GM18951 (cell line): ENCODE results near the gene GPC6.

Source experiments
- POLR2A ChIP-seq: IDR thresholded peaks from 4 replicates; pipeline ENCODE4 v1.6.1; 2011; ENCODE audit warnings: mild to moderate bottlenecking; ENCODE audit not compliant: insufficient read length, insufficient read depth; ENCODE audit errors: extremely low read depth
- in situ Hi-C: fragments of 300-500 bp; cut with MboI; formaldehyde crosslinking; loops from one replicate; pipeline ENCODE4 v1.12.0; 2022; ENCODE audit warnings: low sequenced_read_pairs, mixed read lengths, inconsistent platforms; ENCODE audit not compliant: unreplicated experiment

GPC6 gene

GRCh38 chr13:94317063-94317491 is 1090.5 kb downstream of the GPC6 start:
- in situ Hi-C loops: no loop called here
- TF ChIP-seq POLR2A: no peak

DNA sequence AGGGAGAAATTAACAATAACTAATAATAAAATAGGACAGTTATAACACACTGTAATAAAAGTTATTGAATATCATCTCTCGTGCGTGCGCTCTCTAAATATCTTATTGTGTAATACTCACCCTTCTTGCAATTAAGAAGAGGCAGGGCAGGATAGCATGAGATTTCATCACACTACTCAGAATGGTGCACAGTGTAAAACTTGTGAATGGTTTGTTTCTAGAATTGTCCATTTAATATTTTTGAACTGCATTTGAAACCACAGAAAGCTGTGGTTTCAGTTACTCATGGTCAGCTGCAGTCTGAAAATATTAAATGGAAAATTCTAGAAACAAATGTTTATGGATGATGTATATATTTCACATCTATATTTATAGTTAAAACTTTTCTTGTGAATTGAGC is 1091.8 kb downstream of the GPC6 start:
- TF ChIP-seq POLR2A: no peak
- in situ Hi-C loops: no loop called here

GRCh38 chr13:94319501-94319900 is 1092.9 kb downstream of the GPC6 start:
- TF ChIP-seq POLR2A: no peak
- in situ Hi-C loops: no loop called here

DNA sequence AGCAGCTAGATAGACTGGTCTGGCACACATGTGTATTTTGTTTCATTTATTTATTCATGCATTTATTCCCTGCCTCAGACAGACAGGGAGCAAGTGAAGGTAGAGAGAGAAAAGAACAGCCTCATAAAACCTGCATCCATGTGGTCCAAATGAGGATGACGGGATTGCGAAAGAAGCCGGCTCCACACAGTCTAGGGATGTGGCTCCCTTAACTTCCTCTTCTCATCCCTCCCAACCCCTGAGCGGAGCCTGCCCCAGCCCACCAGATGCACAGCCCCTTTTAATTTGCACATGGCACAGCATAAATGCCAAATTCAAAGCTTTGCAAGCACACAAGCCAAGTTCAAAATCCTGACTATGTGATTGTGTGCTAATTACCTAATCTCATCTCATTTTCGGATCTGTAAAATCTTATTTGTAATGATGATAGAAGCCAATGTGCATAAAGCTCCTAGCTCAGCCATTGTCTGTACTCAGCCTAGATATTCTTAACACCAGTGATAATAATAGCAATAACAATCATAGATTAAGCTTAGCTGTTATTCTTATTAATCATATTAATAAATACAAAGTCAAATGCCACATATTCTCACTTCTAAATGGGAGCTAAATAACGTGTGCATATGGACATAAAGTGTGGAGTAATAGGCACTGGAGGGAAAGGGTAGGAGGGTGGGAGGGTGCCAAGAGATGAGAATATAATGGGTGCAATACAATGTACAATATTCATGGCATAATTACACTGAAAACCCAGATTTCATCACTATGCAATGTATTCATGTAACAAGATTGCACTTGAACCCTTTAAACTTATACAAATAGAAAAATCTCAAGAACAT is 1096.5 kb downstream of the GPC6 start:
- no peak for TF ChIP-seq POLR2A
- in situ Hi-C loops: no loop called here

GRCh38 chr13:94323764-94324758 is 1097.5 kb downstream of the GPC6 start:
- TF ChIP-seq POLR2A: no peak
- in situ Hi-C loops: no loop called here

DNA sequence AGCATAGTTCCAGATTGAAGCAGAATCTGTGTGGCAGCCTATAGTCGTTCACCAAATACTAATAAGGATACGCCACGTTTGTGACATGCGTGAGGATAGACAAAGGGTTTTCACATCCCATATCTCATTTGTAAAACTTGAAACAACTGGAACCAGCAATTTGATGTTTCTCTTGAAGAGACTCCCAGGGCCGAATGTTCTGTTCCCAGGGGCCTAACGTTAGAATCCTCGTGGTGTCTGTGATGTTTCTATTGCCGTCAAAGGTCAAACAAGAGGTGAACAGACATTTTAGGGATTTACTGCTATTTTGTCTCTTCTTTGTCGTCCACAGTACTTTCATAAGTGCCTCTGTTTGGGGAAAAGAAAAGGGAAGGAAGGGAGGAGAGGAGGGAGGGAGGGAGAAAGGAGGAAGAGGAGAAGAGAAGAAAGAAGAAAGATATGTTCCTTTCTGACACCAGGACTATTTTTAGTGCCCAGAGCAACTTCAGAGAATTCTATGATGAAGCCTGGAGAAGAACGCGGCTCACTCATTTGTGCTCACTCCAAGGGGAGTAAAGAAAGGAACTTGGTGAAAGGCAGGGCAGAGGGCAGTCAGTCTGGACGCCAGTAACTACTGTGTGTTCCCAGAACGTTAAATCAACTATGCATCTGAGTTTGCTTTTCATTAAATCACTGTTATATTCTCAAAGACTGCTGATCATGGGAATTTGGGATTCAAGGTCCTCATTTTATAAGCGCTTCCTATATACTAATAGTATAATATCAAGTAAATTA is 1098.3 kb downstream of the GPC6 start:
- no peak for TF ChIP-seq POLR2A
- in situ Hi-C loops: no loop called here

GRCh38 chr13:94325650-94326049 is 1099.0 kb downstream of the GPC6 start:
- in situ Hi-C loops: no loop called here
- TF ChIP-seq POLR2A: no peak

DNA sequence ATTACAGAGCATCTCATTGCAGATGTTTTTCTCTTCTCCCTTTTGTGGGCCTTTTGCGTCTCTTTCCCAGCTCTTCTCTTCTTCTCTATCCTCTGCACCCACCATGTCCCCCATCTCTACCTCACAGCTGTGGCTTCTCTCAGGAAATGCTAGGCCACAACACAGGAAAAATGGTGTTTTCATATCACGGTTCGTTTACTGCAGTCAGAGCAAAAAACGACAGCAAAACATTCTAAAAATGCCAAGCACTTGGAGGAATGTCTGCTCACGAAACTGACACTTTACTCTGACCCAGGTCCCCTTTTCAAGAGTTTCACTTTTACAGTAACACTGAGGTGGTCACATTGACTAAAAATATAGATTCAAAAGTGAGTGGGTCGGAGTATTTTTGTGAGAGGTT is 1100.7 kb downstream of the GPC6 start:
- in situ Hi-C loops: no loop called here
- no peak for TF ChIP-seq POLR2A

DNA sequence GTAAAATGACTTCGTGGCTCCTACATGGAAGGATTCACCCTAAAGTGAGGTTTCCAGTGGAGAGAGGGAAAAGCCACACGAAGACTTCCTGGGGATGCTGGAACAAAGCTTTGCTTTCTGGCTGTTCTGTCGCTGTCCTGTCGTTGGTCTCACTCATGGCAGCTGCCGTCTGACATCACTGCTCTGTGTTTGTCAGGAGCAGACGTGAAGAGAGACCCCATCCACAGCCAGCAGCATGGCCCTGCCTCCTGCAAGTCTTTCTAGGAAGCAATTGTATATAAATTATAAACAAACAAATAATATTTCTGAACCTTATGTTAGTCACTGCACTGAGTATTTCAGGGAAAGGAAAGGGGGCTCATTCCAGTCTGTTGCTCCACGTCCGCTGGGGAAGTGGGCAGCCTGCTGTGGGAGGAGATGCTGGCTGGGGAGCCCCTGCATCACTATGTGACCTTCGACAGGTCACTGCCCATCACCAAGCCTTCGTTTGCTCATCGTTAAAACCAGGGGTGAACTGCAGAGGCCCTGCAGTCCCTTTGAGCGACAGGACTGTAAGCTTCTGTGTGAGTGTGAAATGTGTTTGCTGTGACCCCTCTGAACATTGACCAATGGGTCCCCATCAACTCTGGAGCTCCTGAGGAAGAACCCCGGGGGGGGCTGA is 1101.9 kb downstream of the GPC6 start:
- in situ Hi-C loops: no loop called here
- no peak for TF ChIP-seq POLR2A

DNA sequence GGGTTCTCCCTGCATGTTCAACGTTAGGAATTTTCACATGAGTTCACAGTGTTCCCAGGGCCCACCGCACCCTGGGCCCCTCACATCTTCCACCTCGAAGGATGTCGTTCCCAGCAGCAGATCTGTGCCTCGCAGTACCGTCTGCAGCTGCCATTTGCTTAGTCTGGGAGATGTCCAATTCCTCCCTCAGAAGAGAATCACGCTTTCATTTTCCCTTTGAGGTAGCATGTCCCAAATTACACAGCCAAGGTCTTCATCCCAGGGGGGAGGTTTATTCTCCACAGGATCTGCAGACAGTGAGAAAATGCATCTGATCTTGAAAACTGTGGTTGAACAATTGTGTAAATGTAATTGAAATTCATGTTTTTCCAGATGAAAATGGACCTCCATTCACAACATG is 1102.7 kb downstream of the GPC6 start:
- no peak for TF ChIP-seq POLR2A
- in situ Hi-C loops: no loop called here

GRCh38 chr13:94329754-94330551 is 1103.3 kb downstream of the GPC6 start:
- no peak for TF ChIP-seq POLR2A
- in situ Hi-C loops: no loop called here
